Activated B cell treated with CpG ODN at 0.5 μM for 24 hours (primary cell): ENCODE measurements around the gene CDKAL1. TPM values are rescaled to one million over a fixed set of nuclear protein-coding genes. Genes with fewer than 3 reads are reported as not detected.

Experiments
- ATAC-seq: fragments of 200-7000 bp; cut with Tn5 transposase; one replicate; pipeline ENCODE4 v1.10.0; 2021; ENCODE audit warnings: low read depth, mild to moderate bottlenecking, moderate library complexity
- CTCF ChIA-PET: fragments of 350-600 bp; sonication (Branson Sonifier 250); formaldehyde crosslinking; loops from one replicate; lab custom pipeline; 2021; ENCODE audit warnings: antibody characterized with exemption; lab: Charles Lee
- POLR2A ChIA-PET: fragments of 350-600 bp; sonication (Branson Sonifier 250); formaldehyde crosslinking; loops from one replicate; lab custom pipeline; 2021; ENCODE audit warnings: antibody characterized with exemption; lab: Charles Lee
- DNase-seq: peaks from one replicate; pipeline ENCODE4 v3.0.0; 2022
- H3K27ac Mint-ChIP-seq: one replicate; pipeline ENCODE4 v1.8.0; 2020; ENCODE audit warnings: mixed read lengths
- H3K27me3 Mint-ChIP-seq: one replicate; pipeline ENCODE4 v1.8.0; 2021; ENCODE audit warnings: mixed read lengths
- H3K36me3 Mint-ChIP-seq: one replicate; pipeline ENCODE4 v1.8.0; 2021; ENCODE audit warnings: low read depth, mixed read lengths
- H3K4me1 Mint-ChIP-seq: one replicate; pipeline ENCODE4 v1.8.0; 2021; ENCODE audit warnings: mixed read lengths
- H3K4me3 Mint-ChIP-seq: one replicate; pipeline ENCODE4 v1.8.0; 2020; ENCODE audit warnings: mild to moderate bottlenecking, mixed read lengths
- H3K9me3 Mint-ChIP-seq: one replicate; pipeline ENCODE4 v1.8.0; 2020; ENCODE audit warnings: mixed read lengths
- CTCF ChIP-seq: fragments of 200-600 bp; IDR thresholded peaks from one replicate; pipeline ENCODE4 v1.8.0; 2022; ENCODE audit warnings: antibody characterized with exemption, mild to moderate bottlenecking
- intact Hi-C: fragments of 100-400 bp; cut with micrococcal nuclease; formaldehyde crosslinking; loops from one replicate; pipeline ENCODE4 v1.15.1; 2024
- total RNA-seq: library from RNA; stranded (reverse); gene quantifications from 2 replicates; pipeline ENCODE4 v1.2.3, GENCODE V29; 2022

Gene CDKAL1
- total RNA-seq, 1 donor from 2014 or later, result 31.9 TPM

GRCh38 chr6:20692023-20692422 is 157.8 kb downstream of the CDKAL1 start:
- H3K9me3 Mint-ChIP-seq, result no peaks in the 10 kb centered on the region
- ATAC-seq, result no peak
- CTCF ChIA-PET, result interaction anchor here (0.8 kb wide), 1 partner anchor 12 kb away, joined by 3 read pairs; no protein-coding TSS in a partner anchor
- H3K27me3 Mint-ChIP-seq, result no peaks in the 10 kb centered on the region
- H3K4me3 Mint-ChIP-seq, result no peak overlapping the region
- DNase-seq, result no peak
- POLR2A ChIA-PET, result no interaction called here
- H3K36me3 Mint-ChIP-seq, result peaks cover 2% of the 10 kb centered on the region
- H3K27ac Mint-ChIP-seq, result no peak overlapping the region
- intact Hi-C loops, result no loop called here
- no peak for TF ChIP-seq CTCF
- peaks cover 27% of the 10 kb centered on the region for H3K4me1 Mint-ChIP-seq

GRCh38 chr6:20693466-20694063 is 159.3 kb downstream of the CDKAL1 start:
- intact Hi-C loops, result no loop called here
- Mint-ChIP-seq H3K4me3 (no peak overlapping the region), H3K27ac (no peak overlapping the region), H3K36me3 (peaks cover 4% of the 10 kb centered on the region), H3K9me3 (no peaks in the 10 kb centered on the region), H3K27me3 (no peaks in the 10 kb centered on the region), H3K4me1 (peaks cover 23% of the 10 kb centered on the region)
- CTCF ChIA-PET, result no interaction called here
- no peak for DNase-seq
- no peak for ATAC-seq
- no peak for TF ChIP-seq CTCF
- POLR2A ChIA-PET, result no interaction called here

- peaks cover 4% of the 10 kb centered on the region for H3K36me3 Mint-ChIP-seq
- H3K4me3 Mint-ChIP-seq, result no peak overlapping the region
- ChIA-PET POLR2A (no interaction called here), CTCF (no interaction called here)
- H3K27me3 Mint-ChIP-seq, result no peaks in the 10 kb centered on the region
- intact Hi-C loops, result no loop called here
- DNase-seq (no peak), ATAC-seq (no peak)
- no peak for TF ChIP-seq CTCF
- no peaks in the 10 kb centered on the region for H3K9me3 Mint-ChIP-seq
- H3K4me1 Mint-ChIP-seq, result peaks cover 19% of the 10 kb centered on the region
- no peak overlapping the region for H3K27ac Mint-ChIP-seq
Observed at GRCh38 chr6:20696676-20697075, 162.4 kb downstream of the CDKAL1 start.

- H3K4me1 Mint-ChIP-seq, result peaks cover 23% of the 10 kb centered on the region
- H3K27ac Mint-ChIP-seq, result peak overlapping the region; percentile 47
- TF ChIP-seq CTCF, result no peak
- H3K9me3 Mint-ChIP-seq, result no peaks in the 10 kb centered on the region
- H3K36me3 Mint-ChIP-seq, result peaks cover 4% of the 10 kb centered on the region
- ATAC-seq, result peak; percentile 21
- intact Hi-C loops, result no loop called here
- H3K27me3 Mint-ChIP-seq, result no peaks in the 10 kb centered on the region
- POLR2A ChIA-PET, result no interaction called here
- DNase-seq, result no peak
- H3K4me3 Mint-ChIP-seq, result peak overlapping the region; percentile 30
- CTCF ChIA-PET, result no interaction called here
Observed at GRCh38 chr6:20698675-20699074, 164.4 kb downstream of the CDKAL1 start.

- intact Hi-C loops, result no loop called here
- POLR2A ChIA-PET, result no interaction called here
Observed at GRCh38 chr6:20699402-20699801, 165.1 kb downstream of the CDKAL1 start.

More at GRCh38 chr6:20699402-20699801, 165.1 kb downstream of the CDKAL1 start:
- DNase-seq (no peak), ATAC-seq (no peak)
- Mint-ChIP-seq H3K9me3 (no peaks in the 10 kb centered on the region), H3K36me3 (peaks cover 4% of the 10 kb centered on the region), H3K4me1 (peaks cover 25% of the 10 kb centered on the region), H3K27ac (no peak overlapping the region), H3K27me3 (no peaks in the 10 kb centered on the region), H3K4me3 (no peak overlapping the region)
- CTCF ChIA-PET, result no interaction called here
- TF ChIP-seq CTCF, result no peak
